HL-60 (cell line): ENCODE results near the gene CKLF.

ENCODE experiments used
- CTCF ChIP-seq: IDR thresholded peaks from one replicate; pipeline ENCODE4 v1.5.1; 2011; ENCODE audit warnings: low read length, control low read depth, inconsistent platforms; ENCODE audit not compliant: insufficient read depth
- GABPA ChIP-seq: IDR thresholded peaks from 2 replicates; pipeline ENCODE4 v1.6.1; 2012; ENCODE audit warnings: low read depth
- POLR2AphosphoS5 ChIP-seq: IDR thresholded peaks from 2 replicates; pipeline ENCODE4 v1.6.1; 2012; ENCODE audit warnings: low read depth
- REST ChIP-seq: IDR thresholded peaks from 2 replicates; pipeline ENCODE4 v1.6.1; 2012; ENCODE audit warnings: low read depth; ENCODE audit not compliant: insufficient replicate concordance

- TF ChIP-seq REST, result no peak
- no peak for TF ChIP-seq CTCF
- peak; percentile 17; the same call in 1 of the 2 replicates for TF ChIP-seq POLR2AphosphoS5
- TF ChIP-seq GABPA, result no peak
Observed at GRCh38 chr16:66520406-66521170, 31.8 kb upstream of the CKLF start.
